Measurements from ENCODE around the gene ARRDC3. TPM values are rescaled to one million over a fixed set of nuclear protein-coding genes. Genes with fewer than 3 reads are reported as not detected.

The ARRDC3 gene
- total and polyA plus RNA-seq, 2 experiments from 2014 or later, result 11.9 to 16.5 TPM

DNA sequence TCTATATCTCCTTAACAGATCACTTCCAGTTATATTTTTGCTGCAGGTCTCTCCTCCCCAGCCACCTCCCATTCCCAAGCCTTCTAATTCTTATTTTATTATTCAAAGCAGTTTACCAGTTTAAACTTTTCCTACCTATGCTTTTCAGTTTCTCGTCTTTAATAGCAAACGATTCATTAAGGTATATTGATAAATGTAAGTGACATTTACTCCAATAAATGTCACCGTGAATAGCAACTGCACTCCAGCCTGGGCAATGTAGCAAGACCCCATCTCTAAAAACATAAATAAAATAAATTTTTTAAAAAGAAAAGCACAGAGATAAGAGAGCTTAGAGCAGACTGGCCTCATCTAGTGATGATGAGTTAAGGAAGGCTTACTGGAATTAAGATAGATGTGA is 42.6 kb downstream of the ARRDC3 start:
- Mint-ChIP-seq H3K4me1 (peaks cover 18% of the 10 kb centered on the region; the same call in 2 of the 3 replicates), H3K36me3 (ENCODE audit: low read depth) (peaks cover 9% of the 10 kb centered on the region; the same call in 2 of the 3 replicates), H3K4me3 (no peak overlapping the region), H3K27me3 (ENCODE audit: insufficient read depth, low read depth, poor library complexity) (no peaks in the 10 kb centered on the region), H3K9me3 (peaks cover 13% of the 10 kb centered on the region), H3K27ac (no peak overlapping the region)
- DNase-seq (ENCODE audit: low spot score), result no peak
- no peaks in the 10 kb centered on the region for H4K20me1 ChIP-seq (replicated peaks; ENCODE audit: insufficient read depth)
- H2AFZ ChIP-seq, result no peak overlapping the region
- no peak overlapping the region for H3K4me2 ChIP-seq
- H3K9me2 ChIP-seq (ENCODE audit: insufficient read depth), result no peaks in the 10 kb centered on the region
- no peak for ATAC-seq
- H3K27ac ChIP-seq (ENCODE audit: low read depth), result no peak overlapping the region
- H3K79me2 ChIP-seq (replicated peaks; ENCODE audit: insufficient read depth), result no peaks in the 10 kb centered on the region
- no peak overlapping the region for H3K4me3 ChIP-seq
- H3K27me3 ChIP-seq (ENCODE audit: insufficient read depth), result no peaks in the 10 kb centered on the region
- peaks cover 22% of the 10 kb centered on the region for H3K4me1 ChIP-seq (ENCODE audit: insufficient read depth)
- H3K36me3 ChIP-seq (ENCODE audit: insufficient read depth), result no peaks in the 10 kb centered on the region
- H3F3A ChIP-seq (replicated peaks; ENCODE audit: low read depth), result no peaks in the 10 kb centered on the region
- TF ChIP-seq, protein P1, sequence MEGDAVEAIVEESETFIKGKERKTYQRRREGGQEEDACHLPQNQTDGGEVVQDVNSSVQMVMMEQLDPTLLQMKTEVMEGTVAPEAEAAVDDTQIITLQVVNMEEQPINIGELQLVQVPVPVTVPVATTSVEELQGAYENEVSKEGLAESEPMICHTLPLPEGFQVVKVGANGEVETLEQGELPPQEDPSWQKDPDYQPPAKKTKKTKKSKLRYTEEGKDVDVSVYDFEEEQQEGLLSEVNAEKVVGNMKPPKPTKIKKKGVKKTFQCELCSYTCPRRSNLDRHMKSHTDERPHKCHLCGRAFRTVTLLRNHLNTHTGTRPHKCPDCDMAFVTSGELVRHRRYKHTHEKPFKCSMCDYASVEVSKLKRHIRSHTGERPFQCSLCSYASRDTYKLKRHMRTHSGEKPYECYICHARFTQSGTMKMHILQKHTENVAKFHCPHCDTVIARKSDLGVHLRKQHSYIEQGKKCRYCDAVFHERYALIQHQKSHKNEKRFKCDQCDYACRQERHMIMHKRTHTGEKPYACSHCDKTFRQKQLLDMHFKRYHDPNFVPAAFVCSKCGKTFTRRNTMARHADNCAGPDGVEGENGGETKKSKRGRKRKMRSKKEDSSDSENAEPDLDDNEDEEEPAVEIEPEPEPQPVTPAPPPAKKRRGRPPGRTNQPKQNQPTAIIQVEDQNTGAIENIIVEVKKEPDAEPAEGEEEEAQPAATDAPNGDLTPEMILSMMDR (conservative IDR thresholded peaks at IDR 0.05; ENCODE audit: low read depth in 2 of 2), result no peak
- TF ChIP-seq NANOG (IDR thresholded peaks at IDR 0.05; ENCODE audit: borderline replicate concordance) (no peak), EZH2phosphoT487 (IDR thresholded peaks at IDR 0.05; ENCODE audit: unreplicated experiment) (no peak), EZH2 (IDR thresholded peaks at IDR 0.05; ENCODE audit: low read depth, unreplicated experiment) (no peak), JUNB (IDR thresholded peaks at IDR 0.05; ENCODE audit: unreplicated experiment) (no peak), ZNF114 (CRISPR knock-in tag; IDR thresholded peaks at IDR 0.05) (no peak), CREB1 (CRISPR knock-in tag; IDR thresholded peaks at IDR 0.05; ENCODE audit: low read depth) (no peak), POLR2AphosphoS5 (IDR thresholded peaks at IDR 0.05; ENCODE audit: low read depth) (no peak), ZNF331 (CRISPR knock-in tag; IDR thresholded peaks at IDR 0.05; ENCODE audit: low read depth) (no peak), STAT1 (IDR thresholded peaks at IDR 0.05; ENCODE audit: unreplicated experiment) (no peak)
- TF ChIP-seq, protein P2, sequence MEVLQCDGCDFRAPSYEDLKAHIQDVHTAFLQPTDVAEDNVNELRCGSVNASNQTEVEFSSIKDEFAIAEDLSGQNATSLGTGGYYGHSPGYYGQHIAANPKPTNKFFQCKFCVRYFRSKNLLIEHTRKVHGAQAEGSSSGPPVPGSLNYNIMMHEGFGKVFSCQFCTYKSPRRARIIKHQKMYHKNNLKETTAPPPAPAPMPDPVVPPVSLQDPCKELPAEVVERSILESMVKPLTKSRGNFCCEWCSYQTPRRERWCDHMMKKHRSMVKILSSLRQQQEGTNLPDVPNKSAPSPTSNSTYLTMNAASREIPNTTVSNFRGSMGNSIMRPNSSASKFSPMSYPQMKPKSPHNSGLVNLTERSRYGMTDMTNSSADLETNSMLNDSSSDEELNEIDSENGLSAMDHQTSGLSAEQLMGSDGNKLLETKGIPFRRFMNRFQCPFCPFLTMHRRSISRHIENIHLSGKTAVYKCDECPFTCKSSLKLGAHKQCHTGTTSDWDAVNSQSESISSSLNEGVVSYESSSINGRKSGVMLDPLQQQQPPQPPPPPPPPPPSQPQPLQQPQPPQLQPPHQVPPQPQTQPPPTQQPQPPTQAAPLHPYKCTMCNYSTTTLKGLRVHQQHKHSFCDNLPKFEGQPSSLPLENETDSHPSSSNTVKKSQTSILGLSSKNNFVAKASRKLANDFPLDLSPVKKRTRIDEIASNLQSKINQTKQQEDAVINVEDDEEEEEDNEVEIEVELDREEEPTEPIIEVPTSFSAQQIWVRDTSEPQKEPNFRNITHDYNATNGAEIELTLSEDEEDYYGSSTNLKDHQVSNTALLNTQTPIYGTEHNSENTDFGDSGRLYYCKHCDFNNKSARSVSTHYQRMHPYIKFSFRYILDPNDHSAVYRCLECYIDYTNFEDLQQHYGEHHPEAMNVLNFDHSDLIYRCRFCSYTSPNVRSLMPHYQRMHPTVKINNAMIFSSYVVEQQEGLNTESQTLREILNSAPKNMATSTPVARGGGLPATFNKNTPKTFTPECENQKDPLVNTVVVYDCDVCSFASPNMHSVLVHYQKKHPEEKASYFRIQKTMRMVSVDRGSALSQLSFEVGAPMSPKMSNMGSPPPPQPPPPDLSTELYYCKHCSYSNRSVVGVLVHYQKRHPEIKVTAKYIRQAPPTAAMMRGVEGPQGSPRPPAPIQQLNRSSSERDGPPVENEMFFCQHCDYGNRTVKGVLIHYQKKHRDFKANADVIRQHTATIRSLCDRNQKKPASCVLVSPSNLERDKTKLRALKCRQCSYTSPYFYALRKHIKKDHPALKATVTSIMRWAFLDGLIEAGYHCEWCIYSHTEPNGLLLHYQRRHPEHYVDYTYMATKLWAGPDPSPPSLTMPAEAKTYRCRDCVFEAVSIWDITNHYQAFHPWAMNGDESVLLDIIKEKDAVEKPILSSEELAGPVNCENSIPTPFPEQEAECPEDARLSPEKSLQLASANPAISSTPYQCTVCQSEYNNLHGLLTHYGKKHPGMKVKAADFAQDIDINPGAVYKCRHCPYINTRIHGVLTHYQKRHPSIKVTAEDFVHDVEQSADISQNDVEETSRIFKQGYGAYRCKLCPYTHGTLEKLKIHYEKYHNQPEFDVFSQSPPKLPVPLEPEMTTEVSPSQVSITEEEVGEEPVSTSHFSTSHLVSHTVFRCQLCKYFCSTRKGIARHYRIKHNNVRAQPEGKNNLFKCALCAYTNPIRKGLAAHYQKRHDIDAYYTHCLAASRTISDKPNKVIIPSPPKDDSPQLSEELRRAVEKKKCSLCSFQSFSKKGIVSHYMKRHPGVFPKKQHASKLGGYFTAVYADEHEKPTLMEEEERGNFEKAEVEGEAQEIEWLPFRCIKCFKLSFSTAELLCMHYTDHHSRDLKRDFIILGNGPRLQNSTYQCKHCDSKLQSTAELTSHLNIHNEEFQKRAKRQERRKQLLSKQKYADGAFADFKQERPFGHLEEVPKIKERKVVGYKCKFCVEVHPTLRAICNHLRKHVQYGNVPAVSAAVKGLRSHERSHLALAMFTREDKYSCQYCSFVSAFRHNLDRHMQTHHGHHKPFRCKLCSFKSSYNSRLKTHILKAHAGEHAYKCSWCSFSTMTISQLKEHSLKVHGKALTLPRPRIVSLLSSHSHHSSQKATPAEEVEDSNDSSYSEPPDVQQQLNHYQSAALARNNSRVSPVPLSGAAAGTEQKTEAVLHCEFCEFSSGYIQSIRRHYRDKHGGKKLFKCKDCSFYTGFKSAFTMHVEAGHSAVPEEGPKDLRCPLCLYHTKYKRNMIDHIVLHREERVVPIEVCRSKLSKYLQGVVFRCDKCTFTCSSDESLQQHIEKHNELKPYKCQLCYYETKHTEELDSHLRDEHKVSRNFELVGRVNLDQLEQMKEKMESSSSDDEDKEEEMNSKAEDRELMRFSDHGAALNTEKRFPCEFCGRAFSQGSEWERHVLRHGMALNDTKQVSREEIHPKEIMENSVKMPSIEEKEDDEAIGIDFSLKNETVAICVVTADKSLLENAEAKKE (CRISPR knock-in tag; IDR thresholded peaks at IDR 0.05), result no peak
- TF ChIP-seq, protein P3, sequence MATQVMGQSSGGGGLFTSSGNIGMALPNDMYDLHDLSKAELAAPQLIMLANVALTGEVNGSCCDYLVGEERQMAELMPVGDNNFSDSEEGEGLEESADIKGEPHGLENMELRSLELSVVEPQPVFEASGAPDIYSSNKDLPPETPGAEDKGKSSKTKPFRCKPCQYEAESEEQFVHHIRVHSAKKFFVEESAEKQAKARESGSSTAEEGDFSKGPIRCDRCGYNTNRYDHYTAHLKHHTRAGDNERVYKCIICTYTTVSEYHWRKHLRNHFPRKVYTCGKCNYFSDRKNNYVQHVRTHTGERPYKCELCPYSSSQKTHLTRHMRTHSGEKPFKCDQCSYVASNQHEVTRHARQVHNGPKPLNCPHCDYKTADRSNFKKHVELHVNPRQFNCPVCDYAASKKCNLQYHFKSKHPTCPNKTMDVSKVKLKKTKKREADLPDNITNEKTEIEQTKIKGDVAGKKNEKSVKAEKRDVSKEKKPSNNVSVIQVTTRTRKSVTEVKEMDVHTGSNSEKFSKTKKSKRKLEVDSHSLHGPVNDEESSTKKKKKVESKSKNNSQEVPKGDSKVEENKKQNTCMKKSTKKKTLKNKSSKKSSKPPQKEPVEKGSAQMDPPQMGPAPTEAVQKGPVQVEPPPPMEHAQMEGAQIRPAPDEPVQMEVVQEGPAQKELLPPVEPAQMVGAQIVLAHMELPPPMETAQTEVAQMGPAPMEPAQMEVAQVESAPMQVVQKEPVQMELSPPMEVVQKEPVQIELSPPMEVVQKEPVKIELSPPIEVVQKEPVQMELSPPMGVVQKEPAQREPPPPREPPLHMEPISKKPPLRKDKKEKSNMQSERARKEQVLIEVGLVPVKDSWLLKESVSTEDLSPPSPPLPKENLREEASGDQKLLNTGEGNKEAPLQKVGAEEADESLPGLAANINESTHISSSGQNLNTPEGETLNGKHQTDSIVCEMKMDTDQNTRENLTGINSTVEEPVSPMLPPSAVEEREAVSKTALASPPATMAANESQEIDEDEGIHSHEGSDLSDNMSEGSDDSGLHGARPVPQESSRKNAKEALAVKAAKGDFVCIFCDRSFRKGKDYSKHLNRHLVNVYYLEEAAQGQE (IDR thresholded peaks at IDR 0.05; ENCODE audit: unreplicated experiment), result no peak
- TF ChIP-seq, protein P4, sequence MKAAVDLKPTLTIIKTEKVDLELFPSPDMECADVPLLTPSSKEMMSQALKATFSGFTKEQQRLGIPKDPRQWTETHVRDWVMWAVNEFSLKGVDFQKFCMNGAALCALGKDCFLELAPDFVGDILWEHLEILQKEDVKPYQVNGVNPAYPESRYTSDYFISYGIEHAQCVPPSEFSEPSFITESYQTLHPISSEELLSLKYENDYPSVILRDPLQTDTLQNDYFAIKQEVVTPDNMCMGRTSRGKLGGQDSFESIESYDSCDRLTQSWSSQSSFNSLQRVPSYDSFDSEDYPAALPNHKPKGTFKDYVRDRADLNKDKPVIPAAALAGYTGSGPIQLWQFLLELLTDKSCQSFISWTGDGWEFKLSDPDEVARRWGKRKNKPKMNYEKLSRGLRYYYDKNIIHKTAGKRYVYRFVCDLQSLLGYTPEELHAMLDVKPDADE (IDR thresholded peaks at IDR 0.05), result no peak
